ENCODE measurements around the gene KRT6B.

The KRT6B gene

GRCh38 chr12:52487211-52487610 is 35.3 kb upstream of the KRT6B start:
- no peak for TF ChIP-seq CTCF (IDR thresholded peaks at IDR 0.05; ENCODE audit: low read depth, low read length, missing control alignments)

GRCh38 chr12:52486166-52487105 is 34.5 kb upstream of the KRT6B start:
- no peak overlapping the region for H3K4me3 ChIP-seq (ENCODE audit: low read depth, low read length)
- in situ Hi-C loops (cut with HindIII; ENCODE audit: low sequenced_read_pairs): no loop called here
- TF ChIP-seq CTCF (IDR thresholded peaks at IDR 0.05; ENCODE audit: low read depth, low read length, missing control alignments): no peak
- DNase-seq (ENCODE audit: low read depth): no peak

More at GRCh38 chr12:52487211-52487610, 35.3 kb upstream of the KRT6B start:
- no peak overlapping the region for H3K4me3 ChIP-seq (ENCODE audit: low read depth, low read length)
- no peak for DNase-seq (ENCODE audit: low read depth)
- in situ Hi-C loops (cut with HindIII; ENCODE audit: low sequenced_read_pairs): no loop called here

- no peak for TF ChIP-seq CTCF (IDR thresholded peaks at IDR 0.05; ENCODE audit: low read depth, low read length, missing control alignments)
- in situ Hi-C loops (cut with HindIII; ENCODE audit: low sequenced_read_pairs): no loop called here
- no peak for DNase-seq (ENCODE audit: low read depth)
- H3K4me3 ChIP-seq (ENCODE audit: low read depth, low read length): no peak overlapping the region
These were observed 28.1 kb upstream of the KRT6B start for GRCh38 chr12:52480073-52480472.

- no peak overlapping the region for H3K4me3 ChIP-seq (ENCODE audit: low read depth, low read length)
- in situ Hi-C loops (cut with HindIII; ENCODE audit: low sequenced_read_pairs): no loop called here
- DNase-seq (ENCODE audit: low read depth): no peak
- no peak for TF ChIP-seq CTCF (IDR thresholded peaks at IDR 0.05; ENCODE audit: low read depth, low read length, missing control alignments)
These were observed 25.7 kb upstream of the KRT6B start for GRCh38 chr12:52477651-52478050.

- in situ Hi-C loops (cut with HindIII; ENCODE audit: low sequenced_read_pairs): no loop called here
- no peak overlapping the region for H3K4me3 ChIP-seq (ENCODE audit: low read depth, low read length)
- TF ChIP-seq CTCF (IDR thresholded peaks at IDR 0.05; ENCODE audit: low read depth, low read length, missing control alignments): no peak
- DNase-seq (ENCODE audit: low read depth): no peak
These were observed 22.3 kb upstream of the KRT6B start for GRCh38 chr12:52474212-52474611.

- no peak within 1 kb of the TSS for H3K4me3 ChIP-seq (ENCODE audit: low read depth, low read length)
- no peak for TF ChIP-seq CTCF (IDR thresholded peaks at IDR 0.05; ENCODE audit: low read depth, low read length, missing control alignments)
- no peak for DNase-seq (ENCODE audit: low read depth)
- in situ Hi-C loops (cut with HindIII; ENCODE audit: low sequenced_read_pairs): no loop called here
These were observed 21.8 kb upstream of the KRT6B start, which contains the start of gene KRT6C for GRCh38 chr12:52473768-52474167. Gene KRT6C, minus strand, starts transcription at chr12:52473805. Its CDS starts 68 bp downstream, at chr12:52473737.

Data from astrocyte of the cerebellum (primary cell).